ENCODE measurements around the gene TFDP1.

Gene TFDP1

DNA sequence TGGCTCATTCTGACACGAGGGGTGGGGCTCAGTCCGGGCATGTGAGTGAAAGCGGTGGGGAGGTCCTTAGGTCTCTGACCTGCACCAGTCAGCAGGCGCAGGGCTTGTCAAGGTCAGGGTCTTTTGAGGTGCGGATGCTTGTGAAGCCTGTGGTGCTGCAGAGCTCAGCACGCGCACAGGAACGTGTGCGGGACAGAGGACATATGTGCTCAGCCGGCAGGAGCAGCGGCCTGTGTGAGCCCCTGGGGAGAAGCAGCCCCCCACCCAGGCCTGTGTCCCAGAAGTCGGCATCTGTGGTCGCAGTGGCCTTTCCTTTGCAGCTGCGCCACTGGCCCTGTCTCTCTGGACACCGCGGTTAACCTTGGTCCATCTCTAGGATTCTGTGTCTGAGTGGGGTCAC is 42.6 kb downstream of the TFDP1 start:
- DNase-seq (ENCODE audit: low read depth): no peak
- no peak overlapping the region for H3K4me3 ChIP-seq (ENCODE audit: low read depth, low read length)
- TF ChIP-seq, protein P1, sequence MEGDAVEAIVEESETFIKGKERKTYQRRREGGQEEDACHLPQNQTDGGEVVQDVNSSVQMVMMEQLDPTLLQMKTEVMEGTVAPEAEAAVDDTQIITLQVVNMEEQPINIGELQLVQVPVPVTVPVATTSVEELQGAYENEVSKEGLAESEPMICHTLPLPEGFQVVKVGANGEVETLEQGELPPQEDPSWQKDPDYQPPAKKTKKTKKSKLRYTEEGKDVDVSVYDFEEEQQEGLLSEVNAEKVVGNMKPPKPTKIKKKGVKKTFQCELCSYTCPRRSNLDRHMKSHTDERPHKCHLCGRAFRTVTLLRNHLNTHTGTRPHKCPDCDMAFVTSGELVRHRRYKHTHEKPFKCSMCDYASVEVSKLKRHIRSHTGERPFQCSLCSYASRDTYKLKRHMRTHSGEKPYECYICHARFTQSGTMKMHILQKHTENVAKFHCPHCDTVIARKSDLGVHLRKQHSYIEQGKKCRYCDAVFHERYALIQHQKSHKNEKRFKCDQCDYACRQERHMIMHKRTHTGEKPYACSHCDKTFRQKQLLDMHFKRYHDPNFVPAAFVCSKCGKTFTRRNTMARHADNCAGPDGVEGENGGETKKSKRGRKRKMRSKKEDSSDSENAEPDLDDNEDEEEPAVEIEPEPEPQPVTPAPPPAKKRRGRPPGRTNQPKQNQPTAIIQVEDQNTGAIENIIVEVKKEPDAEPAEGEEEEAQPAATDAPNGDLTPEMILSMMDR (IDR thresholded peaks at IDR 0.05; ENCODE audit: low read depth, low read length, missing control alignments): no peak

DNA sequence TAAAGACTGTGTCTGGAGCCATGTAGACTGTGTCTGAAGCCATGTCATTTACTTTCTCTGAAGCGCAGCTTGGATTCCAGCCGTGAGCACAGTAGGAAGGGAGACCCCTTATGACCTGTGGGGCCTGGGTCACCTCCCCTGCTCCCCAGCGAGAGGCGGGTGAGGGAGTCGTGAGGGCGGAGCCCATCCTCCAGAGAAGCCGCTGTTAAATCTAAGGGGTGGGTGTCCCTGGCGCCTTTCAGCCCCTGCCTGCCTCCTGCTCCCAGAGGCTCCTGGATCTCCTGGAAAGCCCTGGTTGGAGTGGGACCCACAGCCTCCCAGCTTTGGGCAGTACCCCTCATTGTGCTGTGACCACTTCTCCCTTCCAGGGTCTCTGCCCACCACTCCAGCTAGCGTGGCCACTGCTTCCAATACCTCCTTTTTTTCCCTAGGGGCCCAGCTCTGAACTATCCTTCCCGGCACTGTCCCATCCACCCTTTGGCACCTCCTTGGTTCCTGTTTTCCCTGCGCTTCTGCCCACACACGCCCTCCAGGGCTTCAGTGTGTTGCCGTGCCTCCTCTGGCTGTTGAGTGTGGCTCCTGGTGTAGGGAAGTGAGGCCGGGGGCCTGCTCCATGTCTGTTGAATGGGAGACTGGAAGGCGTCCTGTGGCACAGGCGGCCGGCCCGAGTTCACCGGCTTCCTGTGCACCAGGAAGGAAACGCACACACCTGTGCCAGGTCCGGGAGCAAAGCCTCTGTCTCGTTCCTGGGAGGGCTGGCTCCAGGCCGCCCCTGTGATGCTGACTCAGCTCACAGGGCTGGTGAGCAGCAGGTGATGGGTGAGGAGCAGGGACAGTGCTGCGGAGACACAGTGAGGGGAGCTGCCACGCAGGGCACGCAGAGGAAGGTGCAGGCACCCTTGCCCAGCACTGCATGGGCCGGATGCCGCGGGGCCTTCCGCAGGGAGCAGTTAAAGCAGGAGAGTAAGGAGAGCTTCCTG is 44.0 kb downstream of the TFDP1 start:
- TF ChIP-seq, protein P1 (IDR thresholded peaks at IDR 0.05; ENCODE audit: low read depth, low read length, missing control alignments): no peak
- H3K4me3 ChIP-seq (ENCODE audit: low read depth, low read length): no peak overlapping the region
- DNase-seq (ENCODE audit: low read depth): no peak

DNA sequence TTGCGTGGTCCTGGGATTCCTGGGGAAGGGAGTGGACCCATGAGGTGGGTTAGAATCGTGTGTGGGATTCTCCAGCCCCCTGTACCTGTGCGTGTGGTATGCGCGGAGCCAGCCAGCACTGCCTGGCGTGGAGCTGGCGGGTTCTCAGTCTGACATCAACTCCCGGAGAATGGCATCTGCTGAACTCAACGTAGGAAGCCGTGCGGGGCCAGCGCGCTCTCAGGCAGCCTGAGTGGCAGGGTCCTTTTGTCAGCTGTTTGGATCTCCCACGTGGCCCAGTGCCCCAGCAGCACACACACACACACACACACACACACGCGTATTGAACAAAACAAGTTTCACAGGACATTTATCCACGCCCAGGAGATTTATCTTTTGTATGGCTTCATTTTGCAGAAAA is 45.3 kb downstream of the TFDP1 start:
- DNase-seq (ENCODE audit: low read depth): no peak
- TF ChIP-seq, protein P1 (IDR thresholded peaks at IDR 0.05; ENCODE audit: low read depth, low read length, missing control alignments): no peak
- H3K4me3 ChIP-seq (ENCODE audit: low read depth, low read length): no peak overlapping the region

DNA sequence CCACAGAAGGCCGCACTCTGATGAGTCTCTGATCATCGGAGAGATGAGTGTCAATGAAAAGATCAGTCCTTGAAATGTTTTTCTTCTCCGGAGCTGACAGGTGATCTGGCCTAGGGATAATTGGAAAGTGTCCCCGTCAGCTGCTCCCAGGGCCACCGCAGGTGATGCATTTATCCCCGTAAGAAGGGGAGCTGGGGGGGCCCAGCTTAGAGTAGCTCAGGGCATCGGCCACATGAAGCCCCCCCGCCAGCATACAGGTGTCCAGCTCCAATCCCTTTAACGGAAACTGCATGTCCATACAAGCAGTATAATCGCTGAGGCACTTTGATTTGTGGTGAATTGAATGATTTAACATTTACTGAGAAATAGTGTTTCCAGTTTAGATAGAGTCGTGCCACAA is 45.7 kb downstream of the TFDP1 start:
- TF ChIP-seq, protein P1 (IDR thresholded peaks at IDR 0.05; ENCODE audit: low read depth, low read length, missing control alignments): no peak
- H3K4me3 ChIP-seq (ENCODE audit: low read depth, low read length): no peak overlapping the region
- DNase-seq (ENCODE audit: low read depth): no peak

DNA sequence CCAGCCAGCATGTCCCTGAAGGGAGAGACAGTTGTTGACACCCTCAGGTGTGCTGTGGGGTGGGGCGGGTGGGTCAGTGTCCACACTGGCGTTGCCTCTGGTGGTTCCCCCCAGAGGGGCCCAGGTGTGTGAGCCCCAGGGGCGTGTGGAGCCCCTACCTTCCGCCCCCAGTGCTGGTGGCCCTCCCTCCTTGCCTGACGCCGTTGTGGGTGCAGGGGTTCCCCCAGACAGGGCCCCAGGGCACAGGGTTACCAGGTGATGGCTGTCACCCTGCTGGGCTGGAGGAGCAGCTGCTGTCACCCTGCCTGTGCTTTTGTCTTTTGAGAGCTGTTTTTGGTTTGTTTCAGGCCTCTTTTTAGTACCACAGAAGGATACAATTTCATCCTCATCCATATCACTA is 46.3 kb downstream of the TFDP1 start:
- no peak overlapping the region for H3K4me3 ChIP-seq (ENCODE audit: low read depth, low read length)
- TF ChIP-seq, protein P1 (IDR thresholded peaks at IDR 0.05; ENCODE audit: low read depth, low read length, missing control alignments): no peak
- DNase-seq (ENCODE audit: low read depth): no peak

DNA sequence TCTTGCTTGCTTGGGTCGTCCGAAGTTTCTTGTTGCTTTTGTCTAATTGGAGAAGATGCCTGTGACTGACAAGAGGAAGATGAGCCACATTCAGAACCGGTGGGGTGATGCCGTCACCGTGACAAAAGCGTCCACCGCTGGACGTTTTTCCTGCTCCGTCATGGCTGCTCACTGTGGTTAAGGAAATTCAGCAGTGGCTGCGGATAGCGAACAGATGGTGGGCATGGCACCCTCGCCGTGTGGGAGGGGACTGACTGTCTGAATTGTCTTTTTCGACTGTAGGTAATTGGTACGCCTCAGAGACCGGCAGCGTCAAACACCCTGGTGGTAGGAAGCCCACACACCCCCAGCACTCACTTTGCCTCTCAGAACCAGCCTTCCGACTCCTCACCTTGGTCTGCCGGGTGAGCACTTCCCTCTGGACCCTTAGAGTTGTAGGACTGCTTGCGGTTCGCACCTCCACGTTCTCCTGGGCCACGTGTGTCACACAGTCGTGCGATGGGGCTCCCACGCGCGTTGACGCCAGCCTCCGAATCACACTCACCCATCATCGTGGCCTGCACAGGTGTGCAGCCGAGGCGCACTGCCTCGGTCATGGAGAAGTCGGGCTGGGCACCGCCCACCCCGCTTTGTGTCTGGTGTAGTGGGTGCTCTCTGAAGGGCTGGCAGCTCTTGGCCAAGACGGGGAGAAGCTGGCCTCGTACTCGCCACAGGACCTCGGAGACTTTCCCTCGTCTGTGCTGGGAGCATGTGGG is 47.0 kb downstream of the TFDP1 start:
- H3K4me3 ChIP-seq (ENCODE audit: low read depth, low read length): no peak overlapping the region
- TF ChIP-seq, protein P1 (IDR thresholded peaks at IDR 0.05; ENCODE audit: low read depth, low read length, missing control alignments): no peak
- DNase-seq (ENCODE audit: low read depth): no peak

Measured in GM12864 (cell line).